Myocyte (in vitro differentiated cells): Measurements from ENCODE around the gene CFAP20DC. TPM values are rescaled to one million over a fixed set of nuclear protein-coding genes. Genes with fewer than 3 reads are reported as not detected.
A peak's percentile ranks its signal among the peaks of the same experiment; 100 is the strongest.
"Not testable (repeated sequence)": the region's sequence is repeated elsewhere in the genome, so short reads cannot be mapped to it uniquely, and the experiment has no call there.

Experiments used
- DNase-seq: peaks from one replicate; pipeline ENCODE4 v3.0.0-alpha.2; 2012; ENCODE audit warnings: low read depth
- total RNA-seq: library from RNA; depleted of rRNA; stranded (reverse); fragments of >200 nt; gene quantifications from 2 replicates; pipeline ENCODE4 v1.2.3, GENCODE V29; 2014

The CFAP20DC gene
- total RNA-seq, 1 donor from 2014 or later = 1.8 TPM

GRCh38 chr3:58806551-58807244 is 243.1 kb downstream of the CFAP20DC start:
- DNase-seq = not testable (repeated sequence)

GRCh38 chr3:58804914-58805313 is 244.9 kb downstream of the CFAP20DC start:
- DNase-seq = no peak

GRCh38 chr3:58801541-58801940 is 248.3 kb downstream of the CFAP20DC start:
- peak; percentile 67 for DNase-seq

GRCh38 chr3:58800940-58801339 is 248.9 kb downstream of the CFAP20DC start:
- DNase-seq = peak; percentile 59

- no peak for DNase-seq
Measured at GRCh38 chr3:58800032-58800431, 249.8 kb downstream of the CFAP20DC start.

- DNase-seq = no peak
Measured at GRCh38 chr3:58799271-58799670, 250.6 kb downstream of the CFAP20DC start.

GRCh38 chr3:58798312-58798711 is 251.5 kb downstream of the CFAP20DC start:
- no peak for DNase-seq

- no peak for DNase-seq
Measured at GRCh38 chr3:58794750-58795149, 255.1 kb downstream of the CFAP20DC start.

GRCh38 chr3:58793938-58794337 is 255.9 kb downstream of the CFAP20DC start:
- DNase-seq = no peak

- DNase-seq = no peak
Measured at GRCh38 chr3:58792921-58793451, 256.8 kb downstream of the CFAP20DC start.

- no peak for DNase-seq
Measured at GRCh38 chr3:58789385-58789784, 260.4 kb downstream of the CFAP20DC start.

GRCh38 chr3:58784888-58785287 is 264.9 kb downstream of the CFAP20DC start:
- no peak for DNase-seq

- no peak for DNase-seq
Measured at GRCh38 chr3:58784425-58784824, 265.4 kb downstream of the CFAP20DC start.

GRCh38 chr3:58783845-58784244 is 266.0 kb downstream of the CFAP20DC start:
- DNase-seq = no peak

GRCh38 chr3:58779934-58780333 is 269.9 kb downstream of the CFAP20DC start:
- DNase-seq = no peak

GRCh38 chr3:58776231-58776630 is 273.6 kb downstream of the CFAP20DC start:
- no peak for DNase-seq

GRCh38 chr3:58772462-58772861 is 277.4 kb downstream of the CFAP20DC start:
- DNase-seq = no peak

GRCh38 chr3:58769065-58769464 is 280.8 kb downstream of the CFAP20DC start:
- DNase-seq = no peak

- DNase-seq = no peak
Measured at GRCh38 chr3:58766587-58767282, 283.1 kb downstream of the CFAP20DC start.

- DNase-seq = no peak
Measured at GRCh38 chr3:58755150-58755549, 294.7 kb downstream of the CFAP20DC start.

- DNase-seq = no peak
Measured at GRCh38 chr3:58754074-58754473, 295.8 kb downstream of the CFAP20DC start.

GRCh38 chr3:58751882-58752567 is 297.8 kb downstream of the CFAP20DC start:
- no peak for DNase-seq
